GM10248 (cell line): Measurements from ENCODE around the gene WAS.

Source experiments
- CTCF ChIA-PET: fragments of 300-600 bp; sonication (Branson Sonifier 250); formaldehyde crosslinking; extraction: SDS; loops from one replicate; lab custom pipeline; 2021; ENCODE audit warnings: antibody characterized with exemption; lab: Yijun Ruan, JAX
- POLR2A ChIA-PET: fragments of 350-650 bp; sonication (Branson Sonifier 250); formaldehyde crosslinking; extraction: SDS; loops from one replicate; lab custom pipeline; 2020; ENCODE audit warnings: antibody characterized with exemption; lab: Yijun Ruan, JAX
- DNase-seq: peaks from one replicate; pipeline ENCODE4 v3.0.0; 2012; ENCODE audit errors: extremely low spot score
- CTCF ChIP-seq: IDR thresholded peaks from 2 replicates; pipeline ENCODE4 v1.5.1; 2012; ENCODE audit warnings: mild to moderate bottlenecking, low read depth; ENCODE audit errors: extremely low read depth, missing control alignments, control extremely low read depth

WAS gene

GRCh38 chrX:48702716-48703115, 19.1 kb downstream of the WAS start:
- ChIA-PET POLR2A (no interaction called here), CTCF (no interaction called here)
- TF ChIP-seq CTCF, result no peak
- DNase-seq, result no peak

GRCh38 chrX:48703228-48703627, 19.6 kb downstream of the WAS start:
- ChIA-PET CTCF (no interaction called here), POLR2A (no interaction called here)
- no peak for DNase-seq
- TF ChIP-seq CTCF, result no peak

- no peak for TF ChIP-seq CTCF
- ChIA-PET POLR2A (no interaction called here), CTCF (no interaction called here)
- DNase-seq, result no peak
Measured at GRCh38 chrX:48703642-48704481, 20.3 kb downstream of the WAS start.

- no peak for DNase-seq
- ChIA-PET CTCF (no interaction called here), POLR2A (no interaction called here)
- TF ChIP-seq CTCF, result no peak
Measured at GRCh38 chrX:48705871-48706270, 22.3 kb downstream of the WAS start.

GRCh38 chrX:48709522-48710112, 26.0 kb downstream of the WAS start:
- no peak for DNase-seq
- ChIA-PET POLR2A (no interaction called here), CTCF (no interaction called here)
- TF ChIP-seq CTCF, result no peak

- ChIA-PET CTCF (no interaction called here), POLR2A (no interaction called here)
- DNase-seq, result no peak
- TF ChIP-seq CTCF, result no peak
Measured at GRCh38 chrX:48711162-48711928, 27.7 kb downstream of the WAS start.
